ENCODE data around the gene TNN.

The TNN gene

GRCh38 chr1:175163702-175164101 lies 96.1 kb downstream of the TNN start:
- ChIA-PET CTCF (interaction anchor here (0.7 kb wide), 1 partner anchor 40 kb away, joined by 3 read pairs; no protein-coding TSS in a partner anchor), POLR2A (ENCODE audit: low non-redundant PET) (interaction anchor here (0.6 kb wide), 1 partner anchor 152 kb away, joined by 5 read pairs; no protein-coding TSS in a partner anchor)
- no peak for TF ChIP-seq CTCF (conservative IDR thresholded peaks at IDR 0.05; ENCODE audit: low read depth)
- no peak overlapping the region for H3K27ac ChIP-seq
- DNase-seq (ENCODE audit: low spot score), result no peak

- TF ChIP-seq CTCF (conservative IDR thresholded peaks at IDR 0.05; ENCODE audit: low read depth), result no peak
- H3K27ac ChIP-seq, result no peak overlapping the region
- ChIA-PET CTCF (no interaction called here), POLR2A (ENCODE audit: low non-redundant PET) (no interaction called here)
- no peak for DNase-seq (ENCODE audit: low spot score)
These were observed 97.1 kb downstream of the TNN start for GRCh38 chr1:175164751-175165150.

GRCh38 chr1:175166746-175167145 lies 99.1 kb downstream of the TNN start:
- TF ChIP-seq CTCF (conservative IDR thresholded peaks at IDR 0.05; ENCODE audit: low read depth), result no peak
- CTCF ChIA-PET, result no interaction called here
- POLR2A ChIA-PET (ENCODE audit: low non-redundant PET), result no interaction called here
- no peak for DNase-seq (ENCODE audit: low spot score)
- H3K27ac ChIP-seq, result no peak overlapping the region

GRCh38 chr1:175167861-175168260 lies 100.2 kb downstream of the TNN start:
- POLR2A ChIA-PET (ENCODE audit: low non-redundant PET), result no interaction called here
- no peak for DNase-seq (ENCODE audit: low spot score)
- TF ChIP-seq CTCF (conservative IDR thresholded peaks at IDR 0.05; ENCODE audit: low read depth), result no peak
- H3K27ac ChIP-seq, result no peak overlapping the region
- CTCF ChIA-PET, result no interaction called here

GRCh38 chr1:175168782-175169181 lies 101.1 kb downstream of the TNN start:
- no peak for TF ChIP-seq CTCF (conservative IDR thresholded peaks at IDR 0.05; ENCODE audit: low read depth)
- no peak for DNase-seq (ENCODE audit: low spot score)
- CTCF ChIA-PET, result no interaction called here
- no peak overlapping the region for H3K27ac ChIP-seq
- POLR2A ChIA-PET (ENCODE audit: low non-redundant PET), result interaction anchor here (0.8 kb wide), 1 partner anchor 14 kb away, joined by 3 read pairs; no protein-coding TSS in a partner anchor

- H3K27ac ChIP-seq, result peak overlapping the region; percentile 67
- CTCF ChIA-PET, result no interaction called here
- TF ChIP-seq CTCF (conservative IDR thresholded peaks at IDR 0.05; ENCODE audit: low read depth), result no peak
- DNase-seq (ENCODE audit: low spot score), result peak; percentile 77
- POLR2A ChIA-PET (ENCODE audit: low non-redundant PET), result interaction anchor here (0.8 kb wide), 1 partner anchor 15 kb away, joined by 3 read pairs; no protein-coding TSS in a partner anchor
These were observed 101.8 kb downstream of the TNN start for GRCh38 chr1:175169286-175170018.

All from RWPE1 (cell line).